ENCODE measurements around the gene CALML4. TPM values are rescaled to one million over a fixed set of nuclear protein-coding genes. Genes with fewer than 3 reads are reported as not detected.

The CALML4 gene
- total RNA-seq, 2 experiments from 2014 or later, result 28.7 to 32.5 TPM

DNA sequence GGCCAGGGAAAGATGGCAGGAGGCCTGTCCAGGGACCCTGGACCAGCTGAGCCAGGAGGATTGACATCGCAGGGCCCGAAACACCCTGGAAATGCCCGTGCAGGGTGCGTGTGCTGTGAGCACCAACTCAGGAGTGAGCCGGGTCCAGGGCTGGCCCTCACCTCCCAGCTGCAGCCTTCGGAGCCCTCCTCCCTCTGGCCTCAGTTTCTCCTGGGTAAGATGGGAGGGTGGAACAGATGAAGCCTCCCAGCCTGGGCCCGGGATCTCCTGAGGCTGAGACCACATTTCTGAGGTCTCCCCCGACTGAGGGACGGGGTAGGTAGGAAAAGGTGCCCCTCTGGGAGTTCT lies 5.3 kb upstream of the CALML4 start:
- H3K4me1 ChIP-seq (ENCODE audit: insufficient read depth, low read length, poor library complexity, severe bottlenecking), result peaks cover 65% of the 10 kb centered on the region
- H3K4me2 ChIP-seq (ENCODE audit: low read length), result peak overlapping the region; percentile 73
- TF ChIP-seq EZH2phosphoT487 (IDR thresholded peaks at IDR 0.05; ENCODE audit: borderline replicate concordance, low read depth, low read length), result no peak
- TF ChIP-seq, protein P1, sequence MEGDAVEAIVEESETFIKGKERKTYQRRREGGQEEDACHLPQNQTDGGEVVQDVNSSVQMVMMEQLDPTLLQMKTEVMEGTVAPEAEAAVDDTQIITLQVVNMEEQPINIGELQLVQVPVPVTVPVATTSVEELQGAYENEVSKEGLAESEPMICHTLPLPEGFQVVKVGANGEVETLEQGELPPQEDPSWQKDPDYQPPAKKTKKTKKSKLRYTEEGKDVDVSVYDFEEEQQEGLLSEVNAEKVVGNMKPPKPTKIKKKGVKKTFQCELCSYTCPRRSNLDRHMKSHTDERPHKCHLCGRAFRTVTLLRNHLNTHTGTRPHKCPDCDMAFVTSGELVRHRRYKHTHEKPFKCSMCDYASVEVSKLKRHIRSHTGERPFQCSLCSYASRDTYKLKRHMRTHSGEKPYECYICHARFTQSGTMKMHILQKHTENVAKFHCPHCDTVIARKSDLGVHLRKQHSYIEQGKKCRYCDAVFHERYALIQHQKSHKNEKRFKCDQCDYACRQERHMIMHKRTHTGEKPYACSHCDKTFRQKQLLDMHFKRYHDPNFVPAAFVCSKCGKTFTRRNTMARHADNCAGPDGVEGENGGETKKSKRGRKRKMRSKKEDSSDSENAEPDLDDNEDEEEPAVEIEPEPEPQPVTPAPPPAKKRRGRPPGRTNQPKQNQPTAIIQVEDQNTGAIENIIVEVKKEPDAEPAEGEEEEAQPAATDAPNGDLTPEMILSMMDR (conservative IDR thresholded peaks at IDR 0.05; ENCODE audit: low read length), result no peak
- H3K9me2 ChIP-seq (ENCODE audit: insufficient read depth, low read length), result no peaks in the 10 kb centered on the region
- CTCF ChIA-PET (ENCODE audit: unreplicated experiment), result no interaction called here
- POLR2A ChIA-PET, result no interaction called here
- BruUV-seq (replicated peaks), result no TSS peak
- peak overlapping the region; percentile 49 for H3K4me3 ChIP-seq (ENCODE audit: low read depth, low read length, poor library complexity, severe bottlenecking)
- peaks cover 73% of the 10 kb centered on the region for H3K36me3 ChIP-seq (ENCODE audit: insufficient read depth, low read length)
- H2AFZ ChIP-seq (ENCODE audit: low read length), result no peak overlapping the region
- intact Hi-C loops (cut with micrococcal nuclease; ENCODE audit: unreplicated experiment), result loop anchor here (1.0 to 2.0 kb wide), 2 partner anchors 56 to 347 kb away; no protein-coding TSS in a partner anchor
- no peaks in the 10 kb centered on the region for H3K9me3 ChIP-seq (ENCODE audit: low read length)
- H4K20me1 ChIP-seq (ENCODE audit: insufficient read depth, low read length), result no peaks in the 10 kb centered on the region
- H3K79me2 ChIP-seq (ENCODE audit: insufficient read depth, low read depth, low read length), result peaks cover 26% of the 10 kb centered on the region; the same call in 1 of the 2 replicates
- DNase-seq (ENCODE audit: low spot score), result no peak
- H3K27ac ChIP-seq (ENCODE audit: low read depth, low read length, poor library complexity, severe bottlenecking), result peak overlapping the region; percentile 85

- peaks cover 65% of the 10 kb centered on the region for H3K4me1 ChIP-seq (ENCODE audit: insufficient read depth, low read length, poor library complexity, severe bottlenecking)
- H3K9me2 ChIP-seq (ENCODE audit: insufficient read depth, low read length), result no peaks in the 10 kb centered on the region
- H4K20me1 ChIP-seq (ENCODE audit: insufficient read depth, low read length), result no peaks in the 10 kb centered on the region
- H2AFZ ChIP-seq (ENCODE audit: low read length), result no peak overlapping the region
- peak; percentile 87 for DNase-seq (ENCODE audit: low spot score)
- no TSS peak for BruUV-seq (replicated peaks)
- H3K4me3 ChIP-seq (ENCODE audit: low read depth, low read length, poor library complexity, severe bottlenecking), result peak overlapping the region; percentile 49
- peak overlapping the region; percentile 73 for H3K4me2 ChIP-seq (ENCODE audit: low read length)
- CTCF ChIA-PET (ENCODE audit: unreplicated experiment), result no interaction called here
- intact Hi-C loops (cut with micrococcal nuclease; ENCODE audit: unreplicated experiment), result loop anchor here (1.0 to 2.0 kb wide), 4 partner anchors 18 to 347 kb away; no protein-coding TSS in a partner anchor
- POLR2A ChIA-PET, result no interaction called here
- H3K79me2 ChIP-seq (ENCODE audit: insufficient read depth, low read depth, low read length), result peaks cover 21% of the 10 kb centered on the region; the same call in 1 of the 2 replicates
- peak overlapping the region; percentile 85 for H3K27ac ChIP-seq (ENCODE audit: low read depth, low read length, poor library complexity, severe bottlenecking)
- H3K9me3 ChIP-seq (ENCODE audit: low read length), result no peaks in the 10 kb centered on the region
- TF ChIP-seq, protein P1 (conservative IDR thresholded peaks at IDR 0.05; ENCODE audit: low read length), result no peak
- no peak for TF ChIP-seq EZH2phosphoT487 (IDR thresholded peaks at IDR 0.05; ENCODE audit: borderline replicate concordance, low read depth, low read length)
- H3K36me3 ChIP-seq (ENCODE audit: insufficient read depth, low read length), result peaks cover 72% of the 10 kb centered on the region
Measured at GRCh38 chr15:68209735-68210408, 4.7 kb upstream of the CALML4 start.

DNA sequence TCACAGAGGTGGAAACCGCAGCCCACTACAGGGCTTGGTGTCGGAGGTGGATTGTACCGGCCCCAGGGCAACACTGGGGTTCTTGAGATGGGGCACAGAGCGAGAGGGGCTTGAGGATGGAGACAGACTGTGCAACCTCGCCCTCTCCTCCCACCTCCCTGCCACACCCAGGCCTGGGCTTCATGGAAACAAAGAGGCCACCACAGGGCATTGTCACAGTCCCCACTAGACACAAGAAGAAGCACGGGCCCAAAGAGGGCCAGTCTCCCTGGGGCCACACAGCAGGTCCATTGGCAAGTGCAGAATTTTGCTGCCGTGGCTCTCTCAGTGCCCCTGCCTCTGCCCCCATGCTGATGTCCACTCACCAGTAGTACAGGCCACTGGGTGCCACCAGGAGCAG lies 4.1 kb upstream of the CALML4 start:
- TF ChIP-seq, protein P1 (conservative IDR thresholded peaks at IDR 0.05; ENCODE audit: low read length), result no peak
- intact Hi-C loops (cut with micrococcal nuclease; ENCODE audit: unreplicated experiment), result loop anchor here (1.0 to 2.0 kb wide), 2 partner anchors 18 to 19 kb away; no protein-coding TSS in a partner anchor
- H3K4me1 ChIP-seq (ENCODE audit: insufficient read depth, low read length, poor library complexity, severe bottlenecking), result peaks cover 65% of the 10 kb centered on the region

More for the DNA sequence above, 4.1 kb upstream of the CALML4 start:
- Histone ChIP-seq H2AFZ (ENCODE audit: low read length) (no peak overlapping the region), H3K4me2 (ENCODE audit: low read length) (peak overlapping the region; percentile 73), H3K9me3 (ENCODE audit: low read length) (no peaks in the 10 kb centered on the region), H3K9me2 (ENCODE audit: insufficient read depth, low read length) (no peaks in the 10 kb centered on the region), H3K79me2 (ENCODE audit: insufficient read depth, low read depth, low read length) (peaks cover 21% of the 10 kb centered on the region; the same call in 1 of the 2 replicates), H3K36me3 (ENCODE audit: insufficient read depth, low read length) (peaks cover 66% of the 10 kb centered on the region), H3K4me3 (ENCODE audit: low read depth, low read length, poor library complexity, severe bottlenecking) (peak overlapping the region; percentile 49), H4K20me1 (ENCODE audit: insufficient read depth, low read length) (no peaks in the 10 kb centered on the region), H3K27ac (ENCODE audit: low read depth, low read length, poor library complexity, severe bottlenecking) (peak overlapping the region; percentile 85)
- ChIA-PET CTCF (ENCODE audit: unreplicated experiment) (no interaction called here), POLR2A (no interaction called here)
- no TSS peak for BruUV-seq (replicated peaks)
- DNase-seq (ENCODE audit: low spot score), result no peak

All from OCI-LY7 (cell line).